Neuronal stem cell (in vitro differentiated cells): Measurements from ENCODE around the gene IRX3.

Source experiments
- DNase-seq: peaks from one replicate; pipeline ENCODE4 v3.0.0-alpha.2; 2013; ENCODE audit warnings: low spot score
- H2AFZ ChIP-seq: one replicate; pipeline ENCODE4 v1.6.1; 2013; ENCODE audit warnings: mild to moderate bottlenecking, low read length, inconsistent platforms
- H2AK5ac ChIP-seq: 2 replicates; pipeline ENCODE4 v1.6.1; 2013; ENCODE audit warnings: low read depth, mild to moderate bottlenecking, inconsistent platforms, low read length, moderate library complexity, mixed read lengths
- H2BK120ac ChIP-seq: 2 replicates; pipeline ENCODE4 v1.6.1; 2013; ENCODE audit warnings: low read depth, mild to moderate bottlenecking, inconsistent platforms, low read length, moderate library complexity, mixed read lengths
- H2BK12ac ChIP-seq: one replicate; pipeline ENCODE4 v1.6.1; 2013; ENCODE audit warnings: low read length, inconsistent platforms
- H2BK15ac ChIP-seq: 2 replicates; pipeline ENCODE4 v1.6.1; 2013; ENCODE audit warnings: mild to moderate bottlenecking, low read length, inconsistent platforms, mixed read lengths
- H2BK5ac ChIP-seq: one replicate; pipeline ENCODE4 v1.6.1; 2013; ENCODE audit warnings: inconsistent platforms, mild to moderate bottlenecking, low read length, moderate library complexity
- H3K14ac ChIP-seq: one replicate; pipeline ENCODE4 v1.6.1; 2013; ENCODE audit warnings: low read length, inconsistent platforms
- H3K18ac ChIP-seq: 2 replicates; pipeline ENCODE4 v1.6.1; 2013; ENCODE audit warnings: low read length, inconsistent platforms
- H3K23ac ChIP-seq: 2 replicates; pipeline ENCODE4 v1.6.1; 2013; ENCODE audit warnings: low read depth, mild to moderate bottlenecking, mixed read lengths, low read length, inconsistent platforms; ENCODE audit not compliant: poor library complexity
- H3K27ac ChIP-seq: replicated peaks from 3 replicates; pipeline ENCODE4 v1.5.1; 2013; ENCODE audit warnings: low read length, inconsistent platforms
- H3K27me3 ChIP-seq, 3 experiments: 2 replicates each; pipeline ENCODE4 v1.6.1; 2013; ENCODE audit warnings: low read length in 3 of 3, mild to moderate bottlenecking in 2 of 3, inconsistent platforms in 1 of 3, low read depth in 1 of 3, mixed read lengths in 1 of 3, moderate library complexity in 1 of 3; ENCODE audit not compliant: control insufficient read depth in 3 of 3, insufficient read depth in 3 of 3
- H3K36me3 ChIP-seq, 2 donors: replicated peaks in 1 of 2; 2 replicates each; pipeline ENCODE4 v1.6.1; 2013; ENCODE audit warnings: low read length in 2 of 2; ENCODE audit not compliant: control insufficient read depth in 2 of 2, insufficient read depth in 2 of 2
- H3K4ac ChIP-seq: 2 replicates; pipeline ENCODE4 v1.6.1; 2013; ENCODE audit warnings: inconsistent platforms, mild to moderate bottlenecking, low read length, moderate library complexity
- H3K4me1 ChIP-seq, 2 donors: 1 replicate in 1 of 2; 2 replicates in 1 of 2; pipeline ENCODE4 v1.6.1; 2013; ENCODE audit warnings: low read length in 2 of 2, low read depth in 1 of 2; ENCODE audit not compliant: control insufficient read depth in 2 of 2, insufficient read depth in 1 of 2
- H3K4me2 ChIP-seq: one replicate; pipeline ENCODE4 v1.6.1; 2013; ENCODE audit warnings: mild to moderate bottlenecking, low read length, inconsistent platforms; ENCODE audit not compliant: insufficient read depth, poor library complexity, severe bottlenecking
- H3K4me3 ChIP-seq, 2 donors: 2 replicates each; pipeline ENCODE4 v1.5.1; 2013; ENCODE audit warnings: low read length in 2 of 2, mild to moderate bottlenecking in 2 of 2, inconsistent platforms in 1 of 2, moderate library complexity in 1 of 2
- H3K79me1 ChIP-seq: one replicate; pipeline ENCODE4 v1.6.1; 2013; ENCODE audit warnings: low read depth, mild to moderate bottlenecking, inconsistent platforms, low read length, moderate library complexity
- H3K9ac ChIP-seq: one replicate; pipeline ENCODE4 v1.6.1; 2013; ENCODE audit warnings: mild to moderate bottlenecking, low read depth, low read length, inconsistent platforms; ENCODE audit not compliant: poor library complexity
- H3K9me3 ChIP-seq, 2 donors: replicated peaks in 1 of 2; 2 replicates each; pipeline versions ENCODE3 to v1.6.1; 2013; ENCODE audit warnings: low read length in 2 of 2, mild to moderate bottlenecking in 2 of 2, inconsistent platforms in 1 of 2, low read depth in 1 of 2, mixed read lengths in 1 of 2, moderate library complexity in 1 of 2; ENCODE audit not compliant: control insufficient read depth in 2 of 2, insufficient read depth in 1 of 2
- H4K8ac ChIP-seq: one replicate; pipeline ENCODE4 v1.6.1; 2013; ENCODE audit warnings: low read depth, mild to moderate bottlenecking, inconsistent platforms, low read length, moderate library complexity
- H4K91ac ChIP-seq: one replicate; pipeline ENCODE4 v1.6.1; 2013; ENCODE audit warnings: low read length, low read depth, mild to moderate bottlenecking, inconsistent platforms; ENCODE audit not compliant: poor library complexity
- WGBS, 2 donors: extraction: QIAGEN DNeasy Blood & Tissue Kit; methylation state at CpG; one replicate each; pipeline ENCODE4 v1.1.7; 2013; ENCODE audit warnings: missing lambda C conversion rate in 2 of 2, mixed read lengths in 1 of 2; ENCODE audit not compliant: insufficient read length in 2 of 2, insufficient replicate concordance in 1 of 2; ENCODE audit errors: extremely low coverage in 2 of 2; 5-methylcytosine and 5-hydroxymethylcytosine counted together

Gene IRX3

DNA sequence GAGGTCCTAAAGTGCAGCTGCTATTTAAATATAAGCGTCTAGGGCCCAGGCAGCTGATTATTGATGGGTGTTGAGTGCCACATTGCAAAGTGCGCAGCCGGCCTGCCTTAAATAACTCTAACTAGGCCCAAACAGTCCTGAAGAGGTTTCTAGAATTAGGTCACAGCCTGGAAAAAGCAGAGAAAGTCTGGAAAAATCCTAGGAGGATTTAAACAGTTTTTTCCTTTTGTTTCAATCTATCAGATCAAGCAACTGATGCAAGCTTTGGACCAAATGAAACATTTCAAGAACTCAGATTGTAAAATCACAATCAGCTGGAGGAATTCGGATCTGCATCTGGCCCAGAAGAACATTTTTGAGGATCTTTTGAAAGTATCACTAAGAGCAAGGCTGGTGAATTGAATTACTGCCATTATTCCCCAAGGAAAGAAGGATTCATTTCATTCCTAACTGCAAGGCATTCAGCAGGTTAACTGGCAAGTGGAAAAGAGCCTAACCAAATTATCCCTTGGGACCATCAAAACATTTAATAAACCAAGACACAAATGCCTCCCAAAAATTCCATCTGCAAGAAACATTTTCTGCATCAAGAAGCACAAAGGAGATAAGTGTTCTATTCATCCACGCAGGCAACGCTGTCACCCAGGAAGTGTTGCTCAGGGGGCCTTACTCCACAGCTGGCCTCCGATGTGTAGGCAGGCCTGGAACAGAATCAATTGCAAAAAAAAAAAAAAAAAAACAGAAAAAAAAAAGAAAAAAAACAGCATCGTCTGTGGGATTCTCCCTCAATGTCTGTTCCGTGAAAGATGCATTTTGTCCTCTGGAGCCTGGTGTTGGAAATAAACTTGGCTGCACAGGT lies 46.1 kb downstream of the IRX3 start:
- Histone ChIP-seq H3K27me3 (no peaks in the 10 kb centered on the region), H3K18ac (no peak overlapping the region), H3K4me2 (no peak overlapping the region), H4K8ac (no peak overlapping the region), H3K4me3 (no peak overlapping the region), H3K27ac (no peak overlapping the region), H3K23ac (no peak overlapping the region), H3K36me3 (no peaks in the 10 kb centered on the region), H3K4me1 (peaks cover 2 to 6% of the 10 kb centered on the region in 2 donors), H3K9me3 (no peaks in the 10 kb centered on the region), H3K9ac (no peak overlapping the region), H3K79me1 (no peaks in the 10 kb centered on the region), H2AK5ac (no peak overlapping the region), H2AFZ (no peak overlapping the region), H2BK15ac (no peak overlapping the region), H2BK120ac (no peak overlapping the region), H4K91ac (no peak overlapping the region), H3K14ac (no peak overlapping the region), H2BK12ac (no peak overlapping the region), H3K4ac (no peak overlapping the region), H2BK5ac (no peak overlapping the region)
- no CpG with 5 or more reads among the region's 9 CpGs for WGBS, 2 donors
- no peak for DNase-seq

DNA sequence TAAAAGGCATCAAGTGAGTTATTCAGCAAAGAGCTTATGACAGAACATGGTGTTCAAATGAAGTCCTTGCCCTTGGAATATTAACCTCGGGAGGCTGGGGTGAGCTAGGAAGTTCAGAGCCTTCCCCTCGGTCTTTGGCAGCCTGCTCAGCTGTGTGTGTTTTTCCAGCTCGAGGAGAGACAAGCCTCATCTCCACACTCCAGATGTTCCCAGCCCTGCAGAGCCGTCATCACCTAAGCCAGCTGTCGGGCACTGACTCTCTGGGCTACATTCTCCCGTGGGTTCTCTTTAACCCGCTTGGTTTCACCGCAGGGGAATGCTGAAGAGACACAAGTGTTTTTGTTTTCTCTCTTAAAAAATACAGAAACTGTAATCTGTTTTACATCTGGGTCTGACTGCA lies 47.1 kb downstream of the IRX3 start:
- WGBS, 2 donors, result no CpG with 5 or more reads among the region's 8 CpGs
- DNase-seq, result no peak
- no peak overlapping the region for H2AFZ ChIP-seq
- no peak overlapping the region for H2BK5ac ChIP-seq
- H3K4me3 ChIP-seq, result no peak overlapping the region
- no peak overlapping the region for H2BK12ac ChIP-seq
- H3K27me3 ChIP-seq, result peaks cover 0 to 5% (median 0%) of the 10 kb centered on the region in 3 experiments
- no peak overlapping the region for H2AK5ac ChIP-seq
- H2BK120ac ChIP-seq, result no peak overlapping the region
- no peak overlapping the region for H2BK15ac ChIP-seq
- H3K9me3 ChIP-seq, result no peaks in the 10 kb centered on the region
- H3K4me1 ChIP-seq, result peaks cover 6% of the 10 kb centered on the region in 2 donors
- H4K8ac ChIP-seq, result no peak overlapping the region
- no peak overlapping the region for H3K4me2 ChIP-seq
- no peak overlapping the region for H3K27ac ChIP-seq
- H3K14ac ChIP-seq, result no peak overlapping the region
- H4K91ac ChIP-seq, result no peak overlapping the region
- no peak overlapping the region for H3K18ac ChIP-seq
- no peak overlapping the region for H3K23ac ChIP-seq
- no peaks in the 10 kb centered on the region for H3K36me3 ChIP-seq
- H3K79me1 ChIP-seq, result no peaks in the 10 kb centered on the region
- no peak overlapping the region for H3K4ac ChIP-seq
- no peak overlapping the region for H3K9ac ChIP-seq

DNA sequence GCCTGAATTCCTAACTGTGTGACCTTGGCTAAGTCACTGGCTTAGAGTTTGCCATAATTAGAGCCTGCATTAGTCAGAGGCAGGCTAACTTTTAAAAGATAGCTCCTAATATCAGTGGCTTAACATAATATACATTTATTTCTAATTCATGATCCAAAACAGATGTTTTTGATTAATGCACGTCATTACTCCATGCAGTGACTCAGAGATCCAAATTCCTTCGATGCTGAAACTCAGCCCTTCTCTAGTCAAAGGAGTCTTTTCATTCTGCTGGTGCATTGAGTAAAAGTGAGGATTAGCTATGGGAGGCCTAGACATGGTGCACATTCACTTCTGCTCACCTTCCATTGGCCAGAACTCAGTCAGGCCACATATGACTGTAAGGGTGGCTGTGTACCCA lies 49.8 kb downstream of the IRX3 start:
- no peak overlapping the region for H3K27ac ChIP-seq
- no peak overlapping the region for H3K9ac ChIP-seq
- no peak overlapping the region for H4K8ac ChIP-seq
- H4K91ac ChIP-seq, result no peak overlapping the region
- H3K4me1 ChIP-seq, result peaks cover 2 to 5% of the 10 kb centered on the region in 2 donors
- no peak overlapping the region for H2BK120ac ChIP-seq
- no peak overlapping the region for H2AK5ac ChIP-seq
- no peaks in the 10 kb centered on the region for H3K36me3 ChIP-seq
- no peaks in the 10 kb centered on the region for H3K9me3 ChIP-seq
- H2AFZ ChIP-seq, result no peak overlapping the region
- H2BK15ac ChIP-seq, result no peak overlapping the region
- H3K27me3 ChIP-seq, result peaks cover 0 to 5% (median 0%) of the 10 kb centered on the region in 3 experiments
- no peak overlapping the region for H3K4me3 ChIP-seq
- no peak overlapping the region for H3K4ac ChIP-seq
- no peaks in the 10 kb centered on the region for H3K79me1 ChIP-seq
- no peak for DNase-seq
- no peak overlapping the region for H3K18ac ChIP-seq
- WGBS, 2 donors, result no CpG with 5 or more reads among the region's 2 CpGs
- H3K23ac ChIP-seq, result no peak overlapping the region
- H2BK12ac ChIP-seq, result no peak overlapping the region
- H3K4me2 ChIP-seq, result no peak overlapping the region
- no peak overlapping the region for H2BK5ac ChIP-seq
- H3K14ac ChIP-seq, result no peak overlapping the region

DNA sequence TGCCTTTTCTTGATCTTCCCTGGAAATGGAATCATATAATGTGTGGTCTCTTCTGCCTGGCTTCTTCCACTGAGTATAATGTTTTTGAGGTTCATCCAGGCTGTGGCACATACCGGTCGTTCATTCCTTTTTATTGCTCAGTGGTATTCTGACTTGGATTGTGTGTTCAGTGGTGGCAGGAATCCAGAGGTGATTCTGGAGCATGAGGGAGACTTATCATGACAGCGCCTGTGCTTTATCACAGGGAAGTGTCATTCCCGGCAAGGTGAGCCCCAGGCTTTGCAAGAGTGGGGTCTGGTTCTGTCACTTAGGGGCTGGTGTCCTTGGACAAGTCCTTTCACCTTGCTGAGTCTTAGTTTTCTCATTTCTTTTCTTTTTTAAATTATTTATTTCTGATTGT lies 53.0 kb downstream of the IRX3 start:
- H2BK120ac ChIP-seq, result no peak overlapping the region
- H2BK12ac ChIP-seq, result no peak overlapping the region
- H4K8ac ChIP-seq, result no peak overlapping the region
- peaks cover 0 to 8% (median 0%) of the 10 kb centered on the region in 3 experiments for H3K27me3 ChIP-seq
- no peaks in the 10 kb centered on the region for H3K36me3 ChIP-seq
- no peak overlapping the region for H3K23ac ChIP-seq
- H3K27ac ChIP-seq, result no peak overlapping the region
- no peak overlapping the region for H3K18ac ChIP-seq
- no peak overlapping the region for H3K4me2 ChIP-seq
- no peak overlapping the region for H3K9ac ChIP-seq
- H2BK5ac ChIP-seq, result no peak overlapping the region
- no peak overlapping the region for H3K4ac ChIP-seq
- no peak overlapping the region for H3K14ac ChIP-seq
- no peak for DNase-seq
- no peak overlapping the region for H2AFZ ChIP-seq
- H3K79me1 ChIP-seq, result no peaks in the 10 kb centered on the region
- H2AK5ac ChIP-seq, result no peak overlapping the region
- peaks cover 0 to 5% of the 10 kb centered on the region in 2 donors for H3K4me1 ChIP-seq
- WGBS, 2 donors, result no CpG with 5 or more reads among the region's 4 CpGs
- no peak overlapping the region for H3K4me3 ChIP-seq
- no peak overlapping the region for H2BK15ac ChIP-seq
- H3K9me3 ChIP-seq, result no peaks in the 10 kb centered on the region
- H4K91ac ChIP-seq, result no peak overlapping the region
